Stimulated activated CD8-positive, alpha-beta memory T cell treated with anti-CD3 and anti-CD28 coated beads, Interleukin-7, amount 100 ng/mL, for 4 hours (primary cell): ENCODE data around the gene CA5A.
"Not testable (repeated sequence)": the region's sequence is repeated elsewhere in the genome, so short reads cannot be mapped to it uniquely, and the experiment has no call there.

Experiments used
- DNase-seq, 2 donors: peaks; one replicate each; pipeline ENCODE4 v3.0.0-alpha.2; 2020; ENCODE audit warnings: low read depth in 2 of 2

The CA5A gene

GRCh38 chr16:87868254-87869029 lies 67.9 kb downstream of the CA5A start:
- peak; percentile 71 for DNase-seq

- not testable (repeated sequence) for DNase-seq
Measured at GRCh38 chr16:87865902-87866555, 70.3 kb downstream of the CA5A start.

- no peak for DNase-seq
Measured at GRCh38 chr16:87864331-87864989, 71.9 kb downstream of the CA5A start.

- DNase-seq, result not testable (repeated sequence)
Measured at GRCh38 chr16:87863327-87863635, 73.0 kb downstream of the CA5A start.

GRCh38 chr16:87862597-87863326 lies 73.6 kb downstream of the CA5A start:
- not testable (repeated sequence) for DNase-seq

GRCh38 chr16:87861300-87862099 lies 74.8 kb downstream of the CA5A start:
- not testable (repeated sequence) for DNase-seq

- no peak for DNase-seq
Measured at GRCh38 chr16:87860553-87861299, 75.6 kb downstream of the CA5A start.

- DNase-seq, result not testable (repeated sequence)
Measured at GRCh38 chr16:87858151-87858993, 78.0 kb downstream of the CA5A start.

GRCh38 chr16:87856791-87857228 lies 79.5 kb downstream of the CA5A start:
- DNase-seq, result no peak

- DNase-seq, result no peak
Measured at GRCh38 chr16:87855852-87856715, 80.2 kb downstream of the CA5A start.

- no peak for DNase-seq
Measured at GRCh38 chr16:87854907-87855683, 81.2 kb downstream of the CA5A start.

- no peak for DNase-seq
Measured at GRCh38 chr16:87854053-87854906, 82.0 kb downstream of the CA5A start.

GRCh38 chr16:87853411-87854052 lies 82.8 kb downstream of the CA5A start:
- DNase-seq, result peak; percentile 80 to 89

- DNase-seq, result no peak
Measured at GRCh38 chr16:87851601-87852000, 84.7 kb downstream of the CA5A start.

GRCh38 chr16:87851141-87851587 lies 85.2 kb downstream of the CA5A start:
- DNase-seq, result no peak
